Measurements from ENCODE around the gene ZNF407.
A peak's percentile ranks its signal among the peaks of the same experiment; 100 is the strongest.

Gene ZNF407

DNA sequence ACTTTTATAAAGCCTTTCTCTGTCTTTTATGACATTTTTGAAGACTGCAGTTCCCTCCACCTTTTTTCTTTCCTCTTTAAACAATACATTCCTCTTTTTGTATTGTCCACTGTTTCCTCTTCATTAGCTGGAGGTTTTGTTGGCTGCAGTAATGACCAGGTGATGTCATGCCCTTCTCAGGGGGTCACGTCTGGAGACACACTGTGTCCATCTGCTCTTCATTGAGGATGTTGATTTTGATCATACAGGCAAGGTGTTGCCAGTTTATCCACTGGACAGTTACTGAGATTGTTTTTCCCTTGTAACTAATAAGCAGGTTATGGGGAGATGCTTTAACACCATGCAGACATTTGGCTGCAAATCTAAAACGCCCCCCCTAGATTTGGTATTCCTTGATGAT is 19.8 kb downstream of the ZNF407 start:
- Histone ChIP-seq H3K27me3 (ENCODE audit: control insufficient read depth, insufficient read depth, low read length) (no peaks in the 10 kb centered on the region), H3K4me3 (ENCODE audit: low read length) (no peak overlapping the region)

DNA sequence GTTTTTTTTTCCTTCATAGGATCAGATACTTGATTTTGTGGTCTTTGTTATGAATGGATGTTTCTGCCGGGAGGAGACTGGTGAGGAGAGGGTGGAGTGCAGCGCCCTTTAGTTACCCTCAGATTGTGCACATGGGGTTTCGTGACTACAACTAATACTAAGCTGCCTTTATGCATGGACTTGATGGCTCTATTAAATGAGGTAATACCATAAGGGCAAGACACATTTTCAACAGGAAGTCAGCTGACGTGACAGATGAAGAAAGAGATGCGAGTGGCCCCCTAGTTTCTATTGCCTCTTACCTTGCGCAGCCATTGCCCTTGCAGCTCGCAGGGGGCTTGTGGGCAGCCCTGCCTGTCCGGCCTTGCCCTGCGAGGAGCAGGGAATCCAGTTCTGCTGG is 24.4 kb downstream of the ZNF407 start:
- Histone ChIP-seq H3K4me1 (ENCODE audit: control insufficient read depth, insufficient read depth, low read length) (peaks cover 4% of the 10 kb centered on the region), H3K36me3 (ENCODE audit: control insufficient read depth, insufficient read depth, low read length) (no peaks in the 10 kb centered on the region), H3K9ac (ENCODE audit: low read length) (no peak overlapping the region), H3K4me3 (ENCODE audit: low read length) (no peak overlapping the region), H3K27me3 (ENCODE audit: control insufficient read depth, insufficient read depth, low read length) (no peaks in the 10 kb centered on the region), H3K27ac (ENCODE audit: low read depth, low read length) (no peak overlapping the region)

More for the DNA sequence above, 19.8 kb downstream of the ZNF407 start:
- Histone ChIP-seq H3K36me3 (ENCODE audit: control insufficient read depth, insufficient read depth, low read length) (no peaks in the 10 kb centered on the region), H3K27ac (ENCODE audit: low read depth, low read length) (no peak overlapping the region), H3K9ac (ENCODE audit: low read length) (no peak overlapping the region), H3K4me1 (ENCODE audit: control insufficient read depth, insufficient read depth, low read length) (no peaks in the 10 kb centered on the region)

DNA sequence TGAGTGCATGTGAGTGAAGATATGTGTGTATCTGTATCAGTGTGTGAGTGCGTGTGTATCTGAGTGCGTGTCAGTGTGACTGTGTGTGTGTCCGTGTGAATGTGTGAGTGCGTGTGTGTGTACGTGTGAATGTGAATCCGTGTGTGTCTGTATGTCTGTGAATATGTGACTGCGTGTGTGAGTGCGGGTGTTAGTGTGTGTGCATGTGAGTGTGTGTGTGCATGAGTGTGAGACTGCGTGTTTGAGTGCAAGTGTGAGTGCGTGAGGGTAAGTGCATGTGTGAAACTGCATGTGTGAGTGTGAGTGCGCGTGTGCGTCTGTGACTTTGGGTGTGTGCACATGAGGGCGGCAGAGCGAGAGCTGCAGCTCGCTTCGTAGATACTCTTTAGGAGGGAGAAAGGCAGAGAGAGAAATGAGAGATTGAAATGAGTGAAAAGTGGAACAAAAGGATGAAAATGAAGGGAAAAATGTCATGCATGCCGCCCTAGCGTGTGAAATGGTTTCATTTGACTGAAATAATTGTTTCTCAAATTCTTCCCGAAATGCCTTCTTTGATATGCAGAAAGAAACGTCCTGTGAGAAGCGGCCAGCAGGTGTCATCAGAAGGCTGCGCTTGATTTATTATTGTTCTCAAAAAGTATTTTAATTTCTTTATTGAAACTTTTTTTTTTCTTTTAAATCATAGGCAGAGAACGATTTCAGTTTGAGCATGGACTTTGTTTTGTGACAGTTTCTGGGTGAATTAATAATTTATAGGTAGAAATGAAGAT is 25.6 kb downstream of the ZNF407 start:
- Histone ChIP-seq H3K4me3 (ENCODE audit: low read length) (no peak overlapping the region), H3K27me3 (ENCODE audit: control insufficient read depth, insufficient read depth, low read length) (no peaks in the 10 kb centered on the region), H3K9ac (ENCODE audit: low read length) (no peak overlapping the region), H3K27ac (ENCODE audit: low read depth, low read length) (no peak overlapping the region), H3K4me1 (ENCODE audit: control insufficient read depth, insufficient read depth, low read length) (peaks cover 4% of the 10 kb centered on the region), H3K36me3 (ENCODE audit: control insufficient read depth, insufficient read depth, low read length) (no peaks in the 10 kb centered on the region)

DNA sequence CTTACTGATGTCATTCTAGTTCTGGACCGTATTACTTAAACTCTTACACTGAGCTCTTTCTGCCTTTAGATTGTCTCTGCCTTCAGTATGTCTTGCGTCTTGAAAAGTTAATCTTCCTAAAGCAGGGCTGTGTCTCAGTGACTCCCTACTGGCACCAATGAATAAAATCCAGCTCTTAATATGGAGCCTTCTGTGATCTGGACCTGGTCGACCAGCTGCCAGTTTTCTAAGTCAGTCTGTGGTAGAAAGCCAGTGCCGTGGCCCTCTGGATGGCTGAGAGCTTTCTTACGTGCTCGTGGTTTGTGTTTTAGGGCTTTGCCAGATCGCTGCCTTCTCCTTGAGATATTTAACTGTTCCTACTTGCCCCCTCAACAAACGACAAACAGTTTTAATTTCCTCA is 26.8 kb downstream of the ZNF407 start:
- Histone ChIP-seq H3K9ac (ENCODE audit: low read length) (no peak overlapping the region), H3K27ac (ENCODE audit: low read depth, low read length) (peak overlapping the region; percentile 24), H3K36me3 (ENCODE audit: control insufficient read depth, insufficient read depth, low read length) (no peaks in the 10 kb centered on the region), H3K4me3 (ENCODE audit: low read length) (no peak overlapping the region), H3K27me3 (ENCODE audit: control insufficient read depth, insufficient read depth, low read length) (no peaks in the 10 kb centered on the region), H3K4me1 (ENCODE audit: control insufficient read depth, insufficient read depth, low read length) (peaks cover 4% of the 10 kb centered on the region)

DNA sequence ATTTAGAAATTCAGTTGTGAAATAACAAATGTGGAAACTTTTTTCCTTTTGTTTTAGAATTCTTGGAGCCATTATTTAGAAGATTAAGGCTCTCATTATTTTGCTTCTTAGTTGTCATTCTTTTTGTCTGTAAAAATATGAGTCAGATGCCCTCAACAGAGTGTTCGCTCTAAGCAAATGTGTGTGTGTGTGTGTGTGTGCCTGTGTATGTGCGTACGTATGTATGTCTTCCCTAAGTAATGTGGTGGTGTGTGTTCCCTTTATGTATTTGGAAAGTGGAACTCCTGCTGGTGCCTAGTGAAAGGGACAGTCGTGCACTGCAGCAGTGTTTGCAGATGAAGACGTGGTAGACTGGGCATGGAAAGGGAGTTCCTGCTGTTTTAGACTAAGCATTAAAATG is 27.5 kb downstream of the ZNF407 start:
- Histone ChIP-seq H3K36me3 (ENCODE audit: control insufficient read depth, insufficient read depth, low read length) (no peaks in the 10 kb centered on the region), H3K27ac (ENCODE audit: low read depth, low read length) (no peak overlapping the region), H3K27me3 (ENCODE audit: control insufficient read depth, insufficient read depth, low read length) (no peaks in the 10 kb centered on the region), H3K9ac (ENCODE audit: low read length) (no peak overlapping the region), H3K4me1 (ENCODE audit: control insufficient read depth, insufficient read depth, low read length) (peaks cover 4% of the 10 kb centered on the region), H3K4me3 (ENCODE audit: low read length) (no peak overlapping the region)

DNA sequence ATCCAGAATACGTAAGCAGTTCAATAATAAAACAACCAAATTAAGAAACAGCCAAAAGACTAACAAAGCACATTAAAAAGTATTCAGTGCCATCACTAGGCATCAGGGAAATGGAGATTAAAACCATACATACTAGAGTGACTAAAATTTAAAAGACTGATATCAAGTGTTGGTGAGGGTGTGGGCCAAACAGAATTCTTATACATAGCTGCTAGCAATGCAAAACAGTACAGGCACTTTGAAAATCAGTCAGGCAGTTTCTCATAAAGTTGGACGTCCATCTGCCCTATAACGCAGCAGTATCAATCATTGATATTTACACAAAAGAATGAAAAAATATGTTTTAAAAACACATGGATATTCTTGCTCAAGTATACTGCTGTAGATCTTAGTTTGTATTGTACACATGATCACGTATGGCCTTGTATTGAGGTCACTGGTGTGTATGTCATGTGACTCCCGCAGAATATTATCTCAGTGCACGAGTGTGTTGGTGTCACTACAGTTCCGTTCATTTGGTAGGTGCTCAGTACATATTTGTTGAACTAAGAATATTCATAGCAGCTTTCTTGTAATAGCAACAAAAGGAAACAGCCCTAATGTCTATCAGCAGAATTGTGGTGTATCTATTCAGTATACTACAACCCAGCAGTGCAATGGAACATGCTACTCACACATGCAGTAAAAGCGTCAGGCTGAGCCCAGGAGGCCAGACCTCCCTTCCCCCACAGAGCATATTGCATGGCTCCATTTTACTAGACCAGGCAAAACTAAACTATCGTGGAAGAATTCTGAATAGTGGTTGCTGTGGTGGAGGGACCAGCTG is 28.6 kb downstream of the ZNF407 start:
- H3K4me3 ChIP-seq (ENCODE audit: low read length) = no peak overlapping the region
- no peaks in the 10 kb centered on the region for H3K27me3 ChIP-seq (ENCODE audit: control insufficient read depth, insufficient read depth, low read length)
- H3K4me1 ChIP-seq (ENCODE audit: control insufficient read depth, insufficient read depth, low read length) = peaks cover 4% of the 10 kb centered on the region
- H3K9ac ChIP-seq (ENCODE audit: low read length) = no peak overlapping the region
- H3K36me3 ChIP-seq (ENCODE audit: control insufficient read depth, insufficient read depth, low read length) = no peaks in the 10 kb centered on the region
- no peak overlapping the region for H3K27ac ChIP-seq (ENCODE audit: low read depth, low read length)

DNA sequence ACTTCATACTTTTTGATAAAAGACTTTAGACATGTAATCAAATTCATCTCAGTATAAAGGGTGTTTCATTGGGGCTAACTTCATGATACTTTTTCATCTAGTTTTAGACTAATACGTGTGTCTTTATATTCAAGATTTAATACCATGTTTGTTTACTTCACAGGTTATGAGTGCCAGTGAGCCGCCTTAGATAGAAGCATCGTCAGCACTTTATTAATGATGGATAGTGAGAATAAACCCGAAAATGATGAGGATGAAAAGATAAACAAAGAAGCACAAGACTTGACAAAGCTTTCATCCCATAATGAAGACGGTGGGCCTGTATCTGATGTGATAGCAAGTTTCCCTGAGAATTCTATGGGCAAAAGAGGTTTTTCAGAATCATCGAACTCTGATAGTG is 33.1 kb downstream of the ZNF407 start:
- Histone ChIP-seq H3K27me3 (ENCODE audit: control insufficient read depth, insufficient read depth, low read length) (no peaks in the 10 kb centered on the region), H3K9ac (ENCODE audit: low read length) (no peak overlapping the region), H3K4me1 (ENCODE audit: control insufficient read depth, insufficient read depth, low read length) (peaks cover 4% of the 10 kb centered on the region), H3K4me3 (ENCODE audit: low read length) (no peak overlapping the region), H3K27ac (ENCODE audit: low read depth, low read length) (no peak overlapping the region), H3K36me3 (ENCODE audit: control insufficient read depth, insufficient read depth, low read length) (no peaks in the 10 kb centered on the region)

DNA sequence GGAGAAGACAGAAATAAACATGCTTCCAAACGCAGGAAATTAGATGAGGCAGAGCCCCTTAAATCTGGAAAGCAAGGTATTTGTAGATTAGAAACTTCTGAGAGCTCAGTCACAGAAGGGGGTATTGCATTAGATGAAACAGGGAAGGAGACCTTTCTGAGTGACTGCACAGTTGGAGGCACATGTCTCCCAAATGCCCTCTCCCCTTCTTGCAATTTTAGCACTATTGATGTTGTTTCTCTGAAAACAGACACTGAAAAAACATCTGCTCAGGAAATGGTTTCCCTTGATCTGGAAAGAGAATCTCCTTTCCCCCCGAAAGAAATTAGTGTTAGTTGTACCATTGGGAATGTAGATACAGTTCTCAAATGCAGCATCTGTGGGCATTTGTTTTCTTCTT is 33.5 kb downstream of the ZNF407 start:
- H3K36me3 ChIP-seq (ENCODE audit: control insufficient read depth, insufficient read depth, low read length) = no peaks in the 10 kb centered on the region
- H3K4me1 ChIP-seq (ENCODE audit: control insufficient read depth, insufficient read depth, low read length) = peaks cover 4% of the 10 kb centered on the region
- H3K4me3 ChIP-seq (ENCODE audit: low read length) = no peak overlapping the region
- H3K9ac ChIP-seq (ENCODE audit: low read length) = no peak overlapping the region
- H3K27me3 ChIP-seq (ENCODE audit: control insufficient read depth, insufficient read depth, low read length) = no peaks in the 10 kb centered on the region
- H3K27ac ChIP-seq (ENCODE audit: low read depth, low read length) = no peak overlapping the region

DNA sequence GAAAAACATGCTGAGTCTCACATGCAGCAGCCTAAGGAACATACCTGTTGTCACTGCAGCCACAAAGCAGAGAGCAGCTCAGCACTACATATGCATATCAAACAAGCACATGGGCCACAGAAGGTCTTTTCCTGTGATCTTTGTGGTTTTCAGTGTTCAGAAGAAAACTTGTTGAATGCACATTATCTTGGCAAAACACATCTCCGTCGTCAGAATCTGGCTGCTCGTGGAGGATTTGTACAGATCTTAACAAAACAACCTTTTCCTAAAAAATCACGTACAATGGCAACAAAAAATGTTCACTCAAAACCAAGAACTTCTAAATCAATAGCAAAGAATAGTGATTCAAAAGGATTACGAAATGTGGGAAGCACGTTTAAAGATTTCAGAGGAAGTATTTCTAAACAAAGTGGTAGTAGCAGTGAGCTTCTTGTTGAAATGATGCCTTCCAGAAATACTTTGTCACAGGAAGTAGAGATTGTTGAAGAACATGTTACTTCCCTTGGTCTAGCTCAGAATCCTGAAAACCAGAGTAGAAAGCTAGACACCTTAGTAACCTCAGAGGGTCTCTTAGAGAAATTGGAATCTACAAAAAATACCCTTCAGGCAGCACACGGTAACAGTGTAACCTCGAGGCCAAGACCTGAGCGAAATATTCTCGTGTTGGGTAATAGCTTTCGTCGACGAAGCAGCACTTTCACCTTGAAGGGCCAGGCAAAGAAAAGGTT is 34.1 kb downstream of the ZNF407 start:
- Histone ChIP-seq H3K9ac (ENCODE audit: low read length) (no peak overlapping the region), H3K27ac (ENCODE audit: low read depth, low read length) (no peak overlapping the region), H3K4me1 (ENCODE audit: control insufficient read depth, insufficient read depth, low read length) (peaks cover under 1% of the 10 kb centered on the region), H3K4me3 (ENCODE audit: low read length) (no peak overlapping the region), H3K27me3 (ENCODE audit: control insufficient read depth, insufficient read depth, low read length) (no peaks in the 10 kb centered on the region), H3K36me3 (ENCODE audit: control insufficient read depth, insufficient read depth, low read length) (no peaks in the 10 kb centered on the region)

DNA sequence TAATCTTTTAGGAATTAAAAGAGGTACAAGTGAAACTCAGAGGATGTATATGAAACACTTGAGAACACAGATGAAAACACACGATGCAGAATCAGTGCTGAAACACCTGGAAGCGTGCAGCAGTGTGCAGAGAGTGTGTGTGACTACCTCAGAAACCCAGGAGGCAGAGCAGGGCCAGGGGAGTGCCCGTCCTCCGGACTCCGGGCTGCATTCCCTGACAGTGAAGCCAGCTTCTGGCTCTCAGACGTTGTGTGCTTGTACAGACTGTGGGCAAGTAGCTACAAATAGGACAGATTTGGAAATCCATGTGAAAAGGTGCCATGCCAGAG is 34.6 kb downstream of the ZNF407 start:
- Histone ChIP-seq H3K27me3 (ENCODE audit: control insufficient read depth, insufficient read depth, low read length) (no peaks in the 10 kb centered on the region), H3K4me1 (ENCODE audit: control insufficient read depth, insufficient read depth, low read length) (no peaks in the 10 kb centered on the region), H3K27ac (ENCODE audit: low read depth, low read length) (no peak overlapping the region), H3K4me3 (ENCODE audit: low read length) (no peak overlapping the region), H3K36me3 (ENCODE audit: control insufficient read depth, insufficient read depth, low read length) (no peaks in the 10 kb centered on the region), H3K9ac (ENCODE audit: low read length) (no peak overlapping the region)

DNA sequence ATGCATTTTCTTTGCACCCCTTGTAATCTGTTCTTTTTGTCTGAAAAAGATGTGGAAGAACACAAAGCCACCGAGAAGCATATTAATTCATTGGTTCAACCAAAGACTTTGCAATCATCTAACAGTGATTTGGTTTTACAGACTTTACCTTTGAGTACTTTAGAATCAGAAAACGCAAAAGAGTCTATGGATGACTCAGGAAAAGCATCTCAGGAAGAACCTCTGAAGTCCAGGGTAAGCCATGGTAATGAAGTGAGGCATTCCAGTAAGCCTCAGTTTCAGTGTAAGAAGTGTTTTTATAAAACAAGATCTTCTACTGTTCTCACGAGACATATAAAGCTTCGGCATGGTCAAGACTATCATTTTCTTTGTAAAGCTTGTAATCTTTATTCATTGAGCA is 35.2 kb downstream of the ZNF407 start:
- no peak overlapping the region for H3K27ac ChIP-seq (ENCODE audit: low read depth, low read length)
- H3K4me1 ChIP-seq (ENCODE audit: control insufficient read depth, insufficient read depth, low read length) = no peaks in the 10 kb centered on the region
- no peak overlapping the region for H3K9ac ChIP-seq (ENCODE audit: low read length)
- no peak overlapping the region for H3K4me3 ChIP-seq (ENCODE audit: low read length)
- no peaks in the 10 kb centered on the region for H3K36me3 ChIP-seq (ENCODE audit: control insufficient read depth, insufficient read depth, low read length)
- H3K27me3 ChIP-seq (ENCODE audit: control insufficient read depth, insufficient read depth, low read length) = no peaks in the 10 kb centered on the region

DNA sequence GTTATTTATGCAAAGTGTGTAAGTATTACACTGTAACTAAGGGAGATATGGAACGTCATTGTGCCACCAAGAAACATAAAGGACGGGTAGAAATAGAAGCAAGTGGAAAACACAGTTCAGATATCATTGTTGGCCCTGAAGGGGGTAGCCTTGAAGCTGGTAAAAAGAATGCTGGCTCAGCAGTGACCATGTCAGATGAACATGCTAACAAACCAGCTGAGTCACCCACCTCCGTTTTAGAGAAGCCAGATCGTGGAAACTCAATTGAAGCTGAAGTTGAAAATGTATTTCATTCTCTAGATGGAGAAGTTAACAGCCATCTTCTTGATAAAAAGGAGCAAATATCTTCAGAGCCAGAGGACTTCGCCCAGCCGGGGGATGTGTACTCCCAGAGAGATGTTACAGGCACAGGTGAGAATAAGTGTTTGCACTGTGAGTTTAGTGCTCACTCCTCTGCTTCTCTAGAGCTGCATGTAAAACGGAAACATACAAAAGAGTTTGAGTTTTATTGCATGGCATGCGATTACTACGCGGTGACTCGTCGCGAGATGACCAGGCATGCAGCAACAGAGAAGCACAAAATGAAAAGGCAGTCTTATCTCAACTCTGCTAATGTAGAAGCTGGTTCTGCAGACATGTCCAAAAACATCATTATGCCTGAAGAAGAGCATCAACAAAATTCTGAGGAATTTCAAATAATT is 36.1 kb downstream of the ZNF407 start:
- Histone ChIP-seq H3K9ac (ENCODE audit: low read length) (no peak overlapping the region), H3K4me3 (ENCODE audit: low read length) (no peak overlapping the region), H3K27ac (ENCODE audit: low read depth, low read length) (no peak overlapping the region), H3K27me3 (ENCODE audit: control insufficient read depth, insufficient read depth, low read length) (no peaks in the 10 kb centered on the region), H3K36me3 (ENCODE audit: control insufficient read depth, insufficient read depth, low read length) (no peaks in the 10 kb centered on the region), H3K4me1 (ENCODE audit: control insufficient read depth, insufficient read depth, low read length) (no peaks in the 10 kb centered on the region)
